ENCODE data around the gene MRPL9.

- TF ChIP-seq CTCF (IDR thresholded peaks at IDR 0.05) (no peak), POLR2A (IDR thresholded peaks at IDR 0.05) (no peak)
Measured at GRCh38 chr1:151713044-151713443, 50.3 kb downstream of the MRPL9 start.
